ENCODE measurements around the gene GMPR2. TPM values are rescaled to one million over a fixed set of nuclear protein-coding genes. Genes with fewer than 3 reads are reported as not detected.

Gene GMPR2
- total and polyA plus RNA-seq, 2 of the 4 experiments (the other 2 are of a cell fraction): 63.7 to 92.5 TPM

DNA sequence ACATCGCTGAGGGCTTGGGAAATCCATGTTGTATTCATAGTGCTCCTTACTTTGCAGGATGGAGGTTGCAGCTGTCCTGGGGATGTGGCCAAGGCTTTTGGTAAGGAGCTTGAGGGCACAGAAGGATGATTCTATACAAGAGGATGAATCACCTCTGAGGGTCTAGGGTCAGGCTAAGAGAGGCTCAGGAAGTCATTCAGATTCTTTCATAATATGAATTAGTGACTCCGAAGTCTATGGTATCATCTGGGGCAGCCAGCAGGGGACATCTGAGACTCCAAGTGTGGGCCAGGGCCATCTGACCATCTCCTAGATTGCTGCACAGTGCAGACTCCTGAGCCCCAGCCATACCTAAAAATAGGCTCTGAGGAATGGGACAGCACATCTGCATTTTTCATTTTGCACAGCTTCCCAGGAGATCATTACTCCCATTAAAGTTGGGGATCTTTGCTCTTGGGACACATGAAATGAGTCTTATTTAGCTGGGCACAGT is 4.8 kb downstream of the GMPR2 start:
- H2BK5ac ChIP-seq (ENCODE audit: low read depth, low read length, poor library complexity, severe bottlenecking): no peak overlapping the region
- H3K23ac ChIP-seq (ENCODE audit: low read depth, low read length): no peak overlapping the region
- no peak for TF ChIP-seq MAZ (IDR thresholded peaks at IDR 0.05; ENCODE audit: borderline replicate concordance, low read depth, low read length)
- TF ChIP-seq, protein P1, sequence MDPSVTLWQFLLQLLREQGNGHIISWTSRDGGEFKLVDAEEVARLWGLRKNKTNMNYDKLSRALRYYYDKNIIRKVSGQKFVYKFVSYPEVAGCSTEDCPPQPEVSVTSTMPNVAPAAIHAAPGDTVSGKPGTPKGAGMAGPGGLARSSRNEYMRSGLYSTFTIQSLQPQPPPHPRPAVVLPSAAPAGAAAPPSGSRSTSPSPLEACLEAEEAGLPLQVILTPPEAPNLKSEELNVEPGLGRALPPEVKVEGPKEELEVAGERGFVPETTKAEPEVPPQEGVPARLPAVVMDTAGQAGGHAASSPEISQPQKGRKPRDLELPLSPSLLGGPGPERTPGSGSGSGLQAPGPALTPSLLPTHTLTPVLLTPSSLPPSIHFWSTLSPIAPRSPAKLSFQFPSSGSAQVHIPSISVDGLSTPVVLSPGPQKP (IDR thresholded peaks at IDR 0.05; ENCODE audit: borderline replicate concordance, low read depth, low read length): no peak
- TF ChIP-seq RAD21 (IDR thresholded peaks at IDR 0.05; ENCODE audit: low read length): no peak
- no peak for TF ChIP-seq FOS (IDR thresholded peaks at IDR 0.05; ENCODE audit: low read depth, low read length)
- no peak for TF ChIP-seq CEBPB (IDR thresholded peaks at IDR 0.05; ENCODE audit: low read depth, low read length)
- no peak for TF ChIP-seq RCOR1 (IDR thresholded peaks at IDR 0.05; ENCODE audit: insufficient replicate concordance, low read length)
- TF ChIP-seq RFX5 (IDR thresholded peaks at IDR 0.05; ENCODE audit: low read depth, low read length): no peak
- TF ChIP-seq MAFK (IDR thresholded peaks at IDR 0.05; ENCODE audit: low read depth, low read length): no peak
- TF ChIP-seq, protein P2, sequence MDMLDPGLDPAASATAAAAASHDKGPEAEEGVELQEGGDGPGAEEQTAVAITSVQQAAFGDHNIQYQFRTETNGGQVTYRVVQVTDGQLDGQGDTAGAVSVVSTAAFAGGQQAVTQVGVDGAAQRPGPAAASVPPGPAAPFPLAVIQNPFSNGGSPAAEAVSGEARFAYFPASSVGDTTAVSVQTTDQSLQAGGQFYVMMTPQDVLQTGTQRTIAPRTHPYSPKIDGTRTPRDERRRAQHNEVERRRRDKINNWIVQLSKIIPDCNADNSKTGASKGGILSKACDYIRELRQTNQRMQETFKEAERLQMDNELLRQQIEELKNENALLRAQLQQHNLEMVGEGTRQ (IDR thresholded peaks at IDR 0.05; ENCODE audit: low read depth, low read length): no peak
- H3K56ac ChIP-seq (ENCODE audit: extremely low read depth, insufficient read depth, low read length): no peak overlapping the region
- no peak overlapping the region for H2BK120ac ChIP-seq (ENCODE audit: low read depth, low read length)
- no peak overlapping the region for H2AK9ac ChIP-seq (replicated peaks; ENCODE audit: low read depth, low read length, poor library complexity)
- H2AK5ac ChIP-seq (ENCODE audit: low read depth, low read length): no peak overlapping the region
- H4K20me1 ChIP-seq (ENCODE audit: insufficient read depth, low read length): peaks cover 4% of the 10 kb centered on the region
- no peak overlapping the region for H2BK20ac ChIP-seq (ENCODE audit: low read depth, low read length)
- H2BK15ac ChIP-seq (ENCODE audit: low read depth, low read length): no peak overlapping the region
- no peak overlapping the region for H3K9ac ChIP-seq (ENCODE audit: low read depth, low read length)
- H3K27me3 ChIP-seq (ENCODE audit: control insufficient read depth, insufficient read depth, low read length): no peaks in the 10 kb centered on the region
- POLR2A ChIA-PET (ENCODE audit: unreplicated experiment): no interaction called here
- BruUV-seq (replicated peaks): no TSS peak
- H3K36me3 ChIP-seq (ENCODE audit: control insufficient read depth, insufficient read depth, low read length): peaks cover 44% of the 10 kb centered on the region
- intact Hi-C loops (cut with micrococcal nuclease) (no loop called here), in situ Hi-C loops (cut with MboI; ENCODE audit: low sequenced_read_pairs) (loop anchor here (10.0 kb wide), 1 partner anchor 197 kb away; no protein-coding TSS in a partner anchor), dilution Hi-C loops (cut with HindIII; ENCODE audit: low sequenced_read_pairs, unreplicated experiment) (no loop called here)
- no peak for ATAC-seq (ENCODE audit: low read depth)
- H4K91ac ChIP-seq (ENCODE audit: insufficient read depth, low read depth, low read length): no peak overlapping the region
- no peak for DNase-seq
- H3K4me1 ChIP-seq (ENCODE audit: control insufficient read depth, insufficient read depth, low read length): peaks cover 15% of the 10 kb centered on the region
- no peak overlapping the region for H3K27ac ChIP-seq (ENCODE audit: insufficient read depth, low read length)
- H3K18ac ChIP-seq (ENCODE audit: low read depth, low read length): no peak overlapping the region
- no peak overlapping the region for H4K5ac ChIP-seq (ENCODE audit: low read depth, low read length)
- no peaks in the 10 kb centered on the region for H3K9me3 ChIP-seq (ENCODE audit: control insufficient read depth, insufficient read depth, low read length)
- H4K8ac ChIP-seq (ENCODE audit: low read depth in 2 of 2, low read length in 2 of 2): no peak overlapping the region
- no peak overlapping the region for H3K4ac ChIP-seq (ENCODE audit: low read depth, low read length)
- H3K9me1 ChIP-seq (ENCODE audit: insufficient read depth, low read length): peaks cover 30% of the 10 kb centered on the region
- H3K4me2 ChIP-seq (ENCODE audit: low read depth, low read length): no peak overlapping the region
- H3K79me1 ChIP-seq (ENCODE audit: low read depth in 1 of 2, low read length in 2 of 2): peaks cover 64 to 90% of the 10 kb centered on the region in 2 experiments
- no peak overlapping the region for H3K4me3 ChIP-seq (ENCODE audit: insufficient read depth, low read depth, low read length)
- H3K14ac ChIP-seq (replicated peaks; ENCODE audit: low read depth, low read length): no peak overlapping the region
- H2AFZ ChIP-seq (replicated peaks; ENCODE audit: low read length, poor library complexity): no peak overlapping the region
- CTCF ChIA-PET: no interaction called here
- 100% methylated on average over 1 of the region's 2 CpGs; no CpG with 5 or more reads in 1 of the 2 experiments for WGBS, 2 experiments (ENCODE audit: extremely low coverage in 2 of 2, insufficient read length in 1 of 2)

All from IMR-90 (cell line).